ENCODE measurements around the gene CNTN5.

DNA sequence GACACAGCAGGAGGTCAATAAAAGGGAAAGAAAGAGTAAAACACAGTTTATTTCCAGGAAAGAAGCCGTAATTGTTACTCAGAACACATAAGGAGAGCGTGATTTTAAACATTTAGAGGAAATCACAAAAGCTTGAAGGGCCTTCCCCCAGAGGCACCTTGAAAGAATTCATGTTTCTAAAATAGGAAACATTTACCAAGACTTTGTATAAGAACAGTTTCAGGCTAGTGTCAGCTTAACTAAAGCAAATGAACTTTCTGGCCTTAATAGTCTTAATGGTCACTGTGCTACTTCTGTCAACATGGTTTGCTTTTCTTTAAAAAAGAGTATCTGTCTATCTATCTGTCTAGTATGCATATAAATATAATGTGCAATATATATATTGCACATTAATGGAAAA lies 208.8 kb downstream of the CNTN5 start:
- no peak for TF ChIP-seq ZNF596 (tag by site-specific recombination; IDR thresholded peaks at IDR 0.05)
- TF ChIP-seq, protein P1, sequence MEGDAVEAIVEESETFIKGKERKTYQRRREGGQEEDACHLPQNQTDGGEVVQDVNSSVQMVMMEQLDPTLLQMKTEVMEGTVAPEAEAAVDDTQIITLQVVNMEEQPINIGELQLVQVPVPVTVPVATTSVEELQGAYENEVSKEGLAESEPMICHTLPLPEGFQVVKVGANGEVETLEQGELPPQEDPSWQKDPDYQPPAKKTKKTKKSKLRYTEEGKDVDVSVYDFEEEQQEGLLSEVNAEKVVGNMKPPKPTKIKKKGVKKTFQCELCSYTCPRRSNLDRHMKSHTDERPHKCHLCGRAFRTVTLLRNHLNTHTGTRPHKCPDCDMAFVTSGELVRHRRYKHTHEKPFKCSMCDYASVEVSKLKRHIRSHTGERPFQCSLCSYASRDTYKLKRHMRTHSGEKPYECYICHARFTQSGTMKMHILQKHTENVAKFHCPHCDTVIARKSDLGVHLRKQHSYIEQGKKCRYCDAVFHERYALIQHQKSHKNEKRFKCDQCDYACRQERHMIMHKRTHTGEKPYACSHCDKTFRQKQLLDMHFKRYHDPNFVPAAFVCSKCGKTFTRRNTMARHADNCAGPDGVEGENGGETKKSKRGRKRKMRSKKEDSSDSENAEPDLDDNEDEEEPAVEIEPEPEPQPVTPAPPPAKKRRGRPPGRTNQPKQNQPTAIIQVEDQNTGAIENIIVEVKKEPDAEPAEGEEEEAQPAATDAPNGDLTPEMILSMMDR (tag by site-specific recombination; IDR thresholded peaks at IDR 0.05), result no peak
- no peak for TF ChIP-seq ZNF707 (tag by site-specific recombination; IDR thresholded peaks at IDR 0.05)
- TF ChIP-seq ZNF404 (tag by site-specific recombination; IDR thresholded peaks at IDR 0.05), result no peak
- TF ChIP-seq, protein P2, sequence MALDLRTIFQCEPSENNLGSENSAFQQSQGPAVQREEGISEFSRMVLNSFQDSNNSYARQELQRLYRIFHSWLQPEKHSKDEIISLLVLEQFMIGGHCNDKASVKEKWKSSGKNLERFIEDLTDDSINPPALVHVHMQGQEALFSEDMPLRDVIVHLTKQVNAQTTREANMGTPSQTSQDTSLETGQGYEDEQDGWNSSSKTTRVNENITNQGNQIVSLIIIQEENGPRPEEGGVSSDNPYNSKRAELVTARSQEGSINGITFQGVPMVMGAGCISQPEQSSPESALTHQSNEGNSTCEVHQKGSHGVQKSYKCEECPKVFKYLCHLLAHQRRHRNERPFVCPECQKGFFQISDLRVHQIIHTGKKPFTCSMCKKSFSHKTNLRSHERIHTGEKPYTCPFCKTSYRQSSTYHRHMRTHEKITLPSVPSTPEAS (tag by site-specific recombination; IDR thresholded peaks at IDR 0.05), result no peak
- TF ChIP-seq ZNF175 (tag by site-specific recombination; IDR thresholded peaks at IDR 0.05), result no peak
- TF ChIP-seq YY1 (tag by site-specific recombination; IDR thresholded peaks at IDR 0.05), result no peak
- no peak for TF ChIP-seq GLI4 (tag by site-specific recombination; IDR thresholded peaks at IDR 0.05)
- TF ChIP-seq ZNF664 (tag by site-specific recombination; IDR thresholded peaks at IDR 0.05), result no peak
- no peak for TF ChIP-seq SP2 (tag by site-specific recombination; IDR thresholded peaks at IDR 0.05)
- TF ChIP-seq HOXA7 (CRISPR knock-in tag; IDR thresholded peaks at IDR 0.05; ENCODE audit: borderline replicate concordance), result no peak
- no peak for TF ChIP-seq ZBTB17 (tag by site-specific recombination; IDR thresholded peaks at IDR 0.05)
- no peak for TF ChIP-seq ZNF433 (tag by site-specific recombination; IDR thresholded peaks at IDR 0.05; ENCODE audit: low read depth)
- TF ChIP-seq ZNF518A (tag by site-specific recombination; conservative IDR thresholded peaks at IDR 0.05; ENCODE audit: low read depth), result no peak

All from HEK293 (cell line).